ENCODE data around the gene PLXDC2.

DNA sequence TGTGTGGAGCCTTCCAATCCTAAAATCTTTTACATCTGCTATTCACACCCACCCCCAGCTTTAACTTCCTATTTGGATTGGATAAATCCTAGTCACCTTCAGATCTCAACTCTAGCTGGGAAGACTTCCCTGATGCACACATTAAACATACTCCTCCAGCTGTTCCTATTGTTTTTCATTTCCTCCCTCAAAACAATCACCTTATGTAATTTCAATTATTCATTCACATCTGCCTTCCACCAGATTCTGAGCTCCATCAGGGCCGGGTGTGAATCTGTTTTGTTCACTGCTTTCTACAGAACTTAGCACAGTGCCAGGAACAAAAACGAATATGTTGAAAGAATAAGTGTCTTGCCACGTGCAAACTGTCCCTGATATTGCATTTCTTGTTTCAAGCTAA is 497.4 kb downstream of the PLXDC2 start:
- no peak for TF ChIP-seq POLR2A (IDR thresholded peaks at IDR 0.05; ENCODE audit: low read depth, low read length)
- TF ChIP-seq TAF1 (IDR thresholded peaks at IDR 0.05; ENCODE audit: low read depth, low read length): no peak
- no peak for TF ChIP-seq POLR2AphosphoS5 (IDR thresholded peaks at IDR 0.05; ENCODE audit: low read depth, low read length)
- no peak for TF ChIP-seq SPI1 (IDR thresholded peaks at IDR 0.05; ENCODE audit: low read depth, low read length)
